Measurements from ENCODE around the gene HSFX4. TPM values are rescaled to one million over a fixed set of nuclear protein-coding genes. Genes with fewer than 3 reads are reported as not detected.
A peak's percentile ranks its signal among the peaks of the same experiment; 100 is the strongest.

HSFX4 gene
- total RNA-seq, 2 donors from 2014 or later, result not detected

GRCh38 chrX:149962859-149963757 is 33.7 kb downstream of the HSFX4 start:
- Histone ChIP-seq H3K9me3 (no peaks in the 10 kb centered on the region), H3K27me3 (replicated peaks; ENCODE audit: insufficient read depth) (no peaks in the 10 kb centered on the region), H3K4me3 (no peak overlapping the region), H3K36me3 (no peaks in the 10 kb centered on the region), H3K4me1 (replicated peaks) (no peaks in the 10 kb centered on the region), H3K27ac (no peak overlapping the region)
- 40% methylated on average over 9 of the region's 9 CpGs for WGBS
- no peak for TF ChIP-seq POLR2A (IDR thresholded peaks at IDR 0.05)
- peak; percentile 43 for TF ChIP-seq POLR2AphosphoS5 (IDR thresholded peaks at IDR 0.05)
- TF ChIP-seq, protein P1, sequence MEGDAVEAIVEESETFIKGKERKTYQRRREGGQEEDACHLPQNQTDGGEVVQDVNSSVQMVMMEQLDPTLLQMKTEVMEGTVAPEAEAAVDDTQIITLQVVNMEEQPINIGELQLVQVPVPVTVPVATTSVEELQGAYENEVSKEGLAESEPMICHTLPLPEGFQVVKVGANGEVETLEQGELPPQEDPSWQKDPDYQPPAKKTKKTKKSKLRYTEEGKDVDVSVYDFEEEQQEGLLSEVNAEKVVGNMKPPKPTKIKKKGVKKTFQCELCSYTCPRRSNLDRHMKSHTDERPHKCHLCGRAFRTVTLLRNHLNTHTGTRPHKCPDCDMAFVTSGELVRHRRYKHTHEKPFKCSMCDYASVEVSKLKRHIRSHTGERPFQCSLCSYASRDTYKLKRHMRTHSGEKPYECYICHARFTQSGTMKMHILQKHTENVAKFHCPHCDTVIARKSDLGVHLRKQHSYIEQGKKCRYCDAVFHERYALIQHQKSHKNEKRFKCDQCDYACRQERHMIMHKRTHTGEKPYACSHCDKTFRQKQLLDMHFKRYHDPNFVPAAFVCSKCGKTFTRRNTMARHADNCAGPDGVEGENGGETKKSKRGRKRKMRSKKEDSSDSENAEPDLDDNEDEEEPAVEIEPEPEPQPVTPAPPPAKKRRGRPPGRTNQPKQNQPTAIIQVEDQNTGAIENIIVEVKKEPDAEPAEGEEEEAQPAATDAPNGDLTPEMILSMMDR (IDR thresholded peaks at IDR 0.05), result peak in 3 of 4 experiments; percentile 51 to 63 (median 57)
- peak; percentile 28 for DNase-seq (ENCODE audit: low spot score)
- intact Hi-C loops (cut with DNase I), result loop anchor here (5.0 kb wide), 1 partner anchor 399 kb away; the partner anchor contains the start of gene MAMLD1

DNA sequence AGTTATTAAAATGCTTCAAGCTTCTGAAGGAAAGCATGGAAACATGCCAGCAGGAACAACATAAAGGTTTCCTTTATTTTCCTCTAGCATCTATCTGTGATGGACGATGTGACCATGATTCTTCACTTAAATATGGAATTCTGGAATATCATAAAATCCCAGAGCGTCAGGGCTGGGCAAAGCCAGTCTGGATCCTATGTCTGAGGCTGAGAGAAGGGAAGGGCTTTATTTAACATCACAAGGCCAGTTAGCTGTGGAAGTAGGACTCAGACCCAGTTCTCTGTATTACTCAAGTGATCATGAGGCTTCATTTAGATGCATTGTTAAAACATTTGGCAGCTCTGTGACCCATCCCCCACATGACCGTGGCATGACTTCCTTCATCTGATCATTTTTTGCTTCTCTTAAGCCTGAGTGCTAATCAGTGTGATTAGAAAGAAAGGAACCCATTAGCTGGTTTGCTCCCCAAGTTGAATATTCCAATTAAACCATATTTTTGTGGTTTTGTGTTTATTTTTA is 49.8 kb downstream of the HSFX4 start:
- no peaks in the 10 kb centered on the region for H3K27me3 ChIP-seq (replicated peaks; ENCODE audit: insufficient read depth)
- no peak overlapping the region for H3K4me3 ChIP-seq
- WGBS, result 92% methylated on average over 3 of the region's 3 CpGs
- H3K4me1 ChIP-seq (replicated peaks), result no peaks in the 10 kb centered on the region
- H3K9me3 ChIP-seq, result no peaks in the 10 kb centered on the region
- no peaks in the 10 kb centered on the region for H3K36me3 ChIP-seq
- intact Hi-C loops (cut with DNase I), result no loop called here
- DNase-seq (ENCODE audit: low spot score), result no peak
- no peak for TF ChIP-seq POLR2AphosphoS5 (IDR thresholded peaks at IDR 0.05)
- TF ChIP-seq, protein P1 (IDR thresholded peaks at IDR 0.05), result no peak
- TF ChIP-seq POLR2A (IDR thresholded peaks at IDR 0.05), result no peak
- no peak overlapping the region for H3K27ac ChIP-seq

Other genes with a start within 250 kb of the HSFX4 start
- gene MAGEA11, start 217.5 kb upstream of the HSFX4 start, total RNA-seq, result 1 to 10 TPM in 1 of 2 donors, not detected in 1; 5.6 TPM
- 1 to 10 TPM; 1.2 to 6.2 TPM for gene HSFX1, start 155.5 kb upstream of the HSFX4 start, total RNA-seq
- gene MAGEA9, start 147.6 kb upstream of the HSFX4 start, total RNA-seq, result not detected
- 1 to 10 TPM in 1 of 2 donors, not detected in 1; 1.0 TPM for gene MAGEA8, start 48.4 kb upstream of the HSFX4 start, total RNA-seq
- gene EOLA2, start 8.9 kb downstream of the HSFX4 start, total RNA-seq, result 10 to 100 TPM; 30.2 to 32.0 TPM